ENCODE results near the gene USP20.

Gene USP20

DNA sequence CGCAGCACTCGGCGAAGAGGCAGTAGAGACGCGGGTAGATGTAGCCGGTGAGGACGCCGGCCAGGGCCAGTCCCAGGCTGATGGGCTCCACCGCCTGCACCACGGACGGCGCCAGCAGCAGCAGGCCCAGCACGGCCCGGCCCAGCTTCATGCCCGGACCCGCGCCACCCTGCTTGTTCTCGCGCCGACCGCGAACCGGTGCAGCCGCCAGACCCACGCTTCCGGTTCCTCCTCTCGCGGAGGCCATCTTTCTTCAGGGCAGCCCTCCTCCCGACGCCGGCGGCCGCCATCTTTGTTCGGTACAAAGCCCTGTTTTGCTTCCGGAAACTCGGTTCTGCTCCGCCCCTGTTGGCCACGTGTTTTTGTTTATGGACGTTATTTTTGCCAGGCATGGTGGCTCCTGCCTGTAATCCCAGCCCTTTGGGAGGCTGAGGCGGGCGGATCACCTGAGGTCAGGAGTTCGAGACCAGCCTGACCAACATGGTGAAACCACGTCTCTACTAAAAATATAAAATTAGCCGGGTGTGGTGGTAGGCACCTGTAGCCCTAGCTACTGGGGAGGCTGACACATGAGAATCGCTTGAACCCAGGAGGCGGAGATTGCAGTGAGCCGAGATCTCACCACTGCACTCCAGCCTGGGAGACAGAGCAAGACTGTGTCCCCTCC is 11.2 kb upstream of the USP20 start, which contains the start of gene TOR1A (continued):
- TF ChIP-seq ZNF140 (tag by site-specific recombination; IDR thresholded peaks at IDR 0.05), result no peak
- 0 out of 2 replicates have a peak, but pooled peaks have one; percentile 59 for TF ChIP-seq ZNF792 (tag by site-specific recombination; IDR thresholded peaks at IDR 0.05)
- TF ChIP-seq ZFHX2 (tag by site-specific recombination; conservative IDR thresholded peaks at IDR 0.05), result peak; percentile 80
- TF ChIP-seq ZNF223 (tag by site-specific recombination; IDR thresholded peaks at IDR 0.05), result peak; percentile 73; the same call in 1 of the 2 replicates
- TF ChIP-seq MEIS1 (CRISPR knock-in tag; IDR thresholded peaks at IDR 0.05; ENCODE audit: borderline replicate concordance), result no peak
- TF ChIP-seq ZNF292 (tag by site-specific recombination; IDR thresholded peaks at IDR 0.05; ENCODE audit: borderline replicate concordance, low read depth), result no peak
- peak; percentile 87 for TF ChIP-seq ZBTB26 (tag by site-specific recombination; optimal IDR thresholded peaks at IDR 0.05)
- TF ChIP-seq EGR2 (tag by site-specific recombination; IDR thresholded peaks at IDR 0.05; ENCODE audit: low read depth), result peak; percentile 70
- peak; percentile 66; the same call in 1 of the 2 replicates for TF ChIP-seq ZBTB20 (tag by site-specific recombination; IDR thresholded peaks at IDR 0.05)
- no peak for TF ChIP-seq ZNF274 (IDR thresholded peaks at IDR 0.05; ENCODE audit: low read length)
- no peak for TF ChIP-seq ZNF274 (tag by site-specific recombination; IDR thresholded peaks at IDR 0.05; ENCODE audit: borderline replicate concordance)
- peak; percentile 92 for TF ChIP-seq KLF17 (tag by site-specific recombination; IDR thresholded peaks at IDR 0.05)
- peak; percentile 46; the same call in 1 of the 2 replicates for TF ChIP-seq PATZ1 (tag by site-specific recombination; IDR thresholded peaks at IDR 0.05)
- no peak; the same call in 1 of the 2 replicates for TF ChIP-seq ZNF768 (tag by site-specific recombination; IDR thresholded peaks at IDR 0.05)
- peak; percentile 80 for TF ChIP-seq ZNF660 (tag by site-specific recombination; IDR thresholded peaks at IDR 0.05)
- TF ChIP-seq IKZF3 (tag by site-specific recombination; IDR thresholded peaks at IDR 0.05), result peak; percentile 87
- peak; percentile 83 for TF ChIP-seq ZNF629 (tag by site-specific recombination; IDR thresholded peaks at IDR 0.05)
- TF ChIP-seq ZNF324 (tag by site-specific recombination; IDR thresholded peaks at IDR 0.05), result peak; percentile 88; the same call in 1 of the 2 replicates
- peak; percentile 91 for TF ChIP-seq ZXDB (tag by site-specific recombination; IDR thresholded peaks at IDR 0.05)
- TF ChIP-seq YY1 (tag by site-specific recombination; IDR thresholded peaks at IDR 0.05), result peak; percentile 100
- no peak for TF ChIP-seq GLIS2 (tag by site-specific recombination; IDR thresholded peaks at IDR 0.05)
- no peak for TF ChIP-seq TSHZ1 (tag by site-specific recombination; IDR thresholded peaks at IDR 0.05; ENCODE audit: borderline replicate concordance)
- TF ChIP-seq, protein P1, sequence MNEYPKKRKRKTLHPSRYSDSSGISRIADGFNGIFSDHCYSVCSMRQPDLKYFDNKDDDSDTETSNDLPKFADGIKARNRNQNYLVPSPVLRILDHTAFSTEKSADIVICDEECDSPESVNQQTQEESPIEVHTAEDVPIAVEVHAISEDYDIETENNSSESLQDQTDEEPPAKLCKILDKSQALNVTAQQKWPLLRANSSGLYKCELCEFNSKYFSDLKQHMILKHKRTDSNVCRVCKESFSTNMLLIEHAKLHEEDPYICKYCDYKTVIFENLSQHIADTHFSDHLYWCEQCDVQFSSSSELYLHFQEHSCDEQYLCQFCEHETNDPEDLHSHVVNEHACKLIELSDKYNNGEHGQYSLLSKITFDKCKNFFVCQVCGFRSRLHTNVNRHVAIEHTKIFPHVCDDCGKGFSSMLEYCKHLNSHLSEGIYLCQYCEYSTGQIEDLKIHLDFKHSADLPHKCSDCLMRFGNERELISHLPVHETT (tag by site-specific recombination; IDR thresholded peaks at IDR 0.05), result peak; percentile 84
- TF ChIP-seq ZNF514 (tag by site-specific recombination; IDR thresholded peaks at IDR 0.05), result no peak
- peak; percentile 89; the same call in 1 of the 2 replicates for TF ChIP-seq HOXD13 (CRISPR knock-in tag; IDR thresholded peaks at IDR 0.05; ENCODE audit: borderline replicate concordance)
- no peak for TF ChIP-seq ZNF354C (tag by site-specific recombination; IDR thresholded peaks at IDR 0.05; ENCODE audit: borderline replicate concordance, low read depth)
- no peak for TF ChIP-seq ZNF10 (tag by site-specific recombination; IDR thresholded peaks at IDR 0.05)
- TF ChIP-seq, protein P2, sequence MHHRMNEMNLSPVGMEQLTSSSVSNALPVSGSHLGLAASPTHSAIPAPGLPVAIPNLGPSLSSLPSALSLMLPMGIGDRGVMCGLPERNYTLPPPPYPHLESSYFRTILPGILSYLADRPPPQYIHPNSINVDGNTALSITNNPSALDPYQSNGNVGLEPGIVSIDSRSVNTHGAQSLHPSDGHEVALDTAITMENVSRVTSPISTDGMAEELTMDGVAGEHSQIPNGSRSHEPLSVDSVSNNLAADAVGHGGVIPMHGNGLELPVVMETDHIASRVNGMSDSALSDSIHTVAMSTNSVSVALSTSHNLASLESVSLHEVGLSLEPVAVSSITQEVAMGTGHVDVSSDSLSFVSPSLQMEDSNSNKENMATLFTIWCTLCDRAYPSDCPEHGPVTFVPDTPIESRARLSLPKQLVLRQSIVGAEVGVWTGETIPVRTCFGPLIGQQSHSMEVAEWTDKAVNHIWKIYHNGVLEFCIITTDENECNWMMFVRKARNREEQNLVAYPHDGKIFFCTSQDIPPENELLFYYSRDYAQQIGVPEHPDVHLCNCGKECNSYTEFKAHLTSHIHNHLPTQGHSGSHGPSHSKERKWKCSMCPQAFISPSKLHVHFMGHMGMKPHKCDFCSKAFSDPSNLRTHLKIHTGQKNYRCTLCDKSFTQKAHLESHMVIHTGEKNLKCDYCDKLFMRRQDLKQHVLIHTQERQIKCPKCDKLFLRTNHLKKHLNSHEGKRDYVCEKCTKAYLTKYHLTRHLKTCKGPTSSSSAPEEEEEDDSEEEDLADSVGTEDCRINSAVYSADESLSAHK (tag by site-specific recombination; IDR thresholded peaks at IDR 0.05), result peak; percentile 43; the same call in 1 of the 2 replicates
- TF ChIP-seq ZNF184 (tag by site-specific recombination; IDR thresholded peaks at IDR 0.05), result peak; percentile 69; the same call in 1 of the 2 replicates

All from HEK293 (cell line).